ENCODE results near the gene CCDC63.

CCDC63 gene

GRCh38 chr12:110848314-110848923 lies 1.6 kb downstream of the CCDC63 start:
- no peak for DNase-seq (ENCODE audit: low read depth)
- H3K4me3 ChIP-seq (ENCODE audit: control insufficient read depth, low read depth, low read length): no peak overlapping the region
- TF ChIP-seq CTCF (conservative IDR thresholded peaks at IDR 0.05; ENCODE audit: control insufficient read depth, insufficient read depth, low read depth, low read length): no peak

GRCh38 chr12:110849221-110849620 lies 2.4 kb downstream of the CCDC63 start:
- no peak for DNase-seq (ENCODE audit: low read depth)
- no peak for TF ChIP-seq CTCF (conservative IDR thresholded peaks at IDR 0.05; ENCODE audit: control insufficient read depth, insufficient read depth, low read depth, low read length)
- H3K4me3 ChIP-seq (ENCODE audit: control insufficient read depth, low read depth, low read length): no peak overlapping the region

GRCh38 chr12:110849748-110850403 lies 3.1 kb downstream of the CCDC63 start:
- H3K4me3 ChIP-seq (ENCODE audit: control insufficient read depth, low read depth, low read length): no peak overlapping the region
- no peak for TF ChIP-seq CTCF (conservative IDR thresholded peaks at IDR 0.05; ENCODE audit: control insufficient read depth, insufficient read depth, low read depth, low read length)
- DNase-seq (ENCODE audit: low read depth): no peak

GRCh38 chr12:110850762-110851161 lies 4.0 kb downstream of the CCDC63 start:
- no peak overlapping the region for H3K4me3 ChIP-seq (ENCODE audit: control insufficient read depth, low read depth, low read length)
- DNase-seq (ENCODE audit: low read depth): no peak
- no peak for TF ChIP-seq CTCF (conservative IDR thresholded peaks at IDR 0.05; ENCODE audit: control insufficient read depth, insufficient read depth, low read depth, low read length)

GRCh38 chr12:110853836-110854235 lies 7.0 kb downstream of the CCDC63 start:
- DNase-seq (ENCODE audit: low read depth): no peak
- no peak overlapping the region for H3K4me3 ChIP-seq (ENCODE audit: control insufficient read depth, low read depth, low read length)
- no peak for TF ChIP-seq CTCF (conservative IDR thresholded peaks at IDR 0.05; ENCODE audit: control insufficient read depth, insufficient read depth, low read depth, low read length)

GRCh38 chr12:110856542-110856941 lies 9.8 kb downstream of the CCDC63 start:
- no peak for TF ChIP-seq CTCF (conservative IDR thresholded peaks at IDR 0.05; ENCODE audit: control insufficient read depth, insufficient read depth, low read depth, low read length)
- H3K4me3 ChIP-seq (ENCODE audit: control insufficient read depth, low read depth, low read length): no peak overlapping the region
- DNase-seq (ENCODE audit: low read depth): no peak

Measured in fibroblast of mammary gland (primary cell).